Activated T-helper 17 cell treated with anti-CD3 and anti-CD28 coated beads, Interleukin-2, amount 50 U/mL, for 72 hours (primary cell): ENCODE data around the gene ZNF724. TPM values are rescaled to one million over a fixed set of nuclear protein-coding genes. Genes with fewer than 3 reads are reported as not detected.
"Not testable (repeated sequence)": the region's sequence is repeated elsewhere in the genome, so short reads cannot be mapped to it uniquely, and the experiment has no call there.

Source experiments
- ATAC-seq: fragments of 150-1000 bp; cut with Tn5 transposase; replicated peaks from 2 replicates; pipeline ENCODE4 v1.10.0; 2021; ENCODE audit warnings: mild to moderate bottlenecking, moderate library complexity
- H3K27ac Mint-ChIP-seq: one replicate; pipeline ENCODE4 v1.8.0; 2022; ENCODE audit warnings: mixed read lengths
- H3K27me3 Mint-ChIP-seq: one replicate; pipeline ENCODE4 v1.8.0; 2022; ENCODE audit warnings: mixed read lengths
- H3K36me3 Mint-ChIP-seq: one replicate; pipeline ENCODE4 v1.8.0; 2022; ENCODE audit warnings: low read depth, mild to moderate bottlenecking, mixed read lengths
- H3K4me1 Mint-ChIP-seq: one replicate; pipeline ENCODE4 v1.8.0; 2022; ENCODE audit warnings: mixed read lengths
- H3K4me3 Mint-ChIP-seq: one replicate; pipeline ENCODE4 v1.8.0; 2022; ENCODE audit warnings: mild to moderate bottlenecking, mixed read lengths
- H3K9me3 Mint-ChIP-seq: one replicate; pipeline ENCODE4 v1.8.0; 2022; ENCODE audit warnings: mixed read lengths
- total RNA-seq, 2 donors: library from RNA; stranded (reverse); gene quantifications; one replicate each; pipeline ENCODE4 v1.2.3, GENCODE V29; 2022

The ZNF724 gene
- total RNA-seq = 10 to 100 TPM; 11.8 to 12.5 TPM

DNA sequence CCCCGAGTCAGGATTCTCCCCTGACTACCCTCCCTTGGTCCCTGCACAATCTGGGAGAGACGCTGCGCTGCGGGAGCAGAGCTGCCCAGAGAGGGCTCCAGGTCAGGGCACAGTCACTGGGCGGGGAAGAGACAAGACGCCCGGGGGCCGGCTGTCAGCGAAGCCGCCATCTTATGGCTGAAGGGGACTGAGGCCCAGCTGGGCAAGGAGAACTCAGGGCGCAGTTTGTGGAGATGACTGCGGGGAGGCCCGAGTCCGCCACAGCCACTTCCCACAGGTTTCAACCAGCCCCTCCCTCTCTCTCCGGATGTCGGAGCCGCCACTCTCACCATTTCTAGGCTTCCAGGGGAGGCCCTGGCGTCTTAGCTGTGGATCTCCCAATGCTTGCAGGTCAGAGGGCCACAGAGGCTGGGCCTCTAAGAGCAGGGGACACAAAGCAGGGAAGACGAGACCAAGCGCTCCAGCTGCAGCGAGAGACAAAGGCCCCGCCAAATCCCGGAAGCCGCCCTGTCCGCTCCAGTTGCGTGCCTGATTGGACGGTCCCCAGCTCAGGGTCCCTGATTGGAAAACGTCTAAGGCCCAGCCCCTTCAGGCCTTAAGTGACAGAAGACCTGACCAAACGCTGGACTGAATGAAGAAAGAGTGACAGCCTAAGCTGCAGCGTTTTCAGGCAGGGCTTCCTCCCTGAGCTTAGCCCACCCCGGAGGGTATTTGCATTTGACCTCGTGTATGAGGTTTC, at the start of gene ZNF724:
ZNF724 (minus strand) TSS at position 484 of the 739 bp plus-strand sequence; CDS start at position 332, 152 bp downstream.
- Mint-ChIP-seq H3K36me3 (peaks cover 24% of the 10 kb centered on the region), H3K4me1 (no peaks in the 10 kb centered on the region), H3K9me3 (no peaks in the 10 kb centered on the region), H3K27ac (peak within 1 kb of the TSS; percentile 93), H3K27me3 (no peaks in the 10 kb centered on the region), H3K4me3 (peak within 1 kb of the TSS; percentile 93)
- peak; percentile 99 for ATAC-seq

DNA sequence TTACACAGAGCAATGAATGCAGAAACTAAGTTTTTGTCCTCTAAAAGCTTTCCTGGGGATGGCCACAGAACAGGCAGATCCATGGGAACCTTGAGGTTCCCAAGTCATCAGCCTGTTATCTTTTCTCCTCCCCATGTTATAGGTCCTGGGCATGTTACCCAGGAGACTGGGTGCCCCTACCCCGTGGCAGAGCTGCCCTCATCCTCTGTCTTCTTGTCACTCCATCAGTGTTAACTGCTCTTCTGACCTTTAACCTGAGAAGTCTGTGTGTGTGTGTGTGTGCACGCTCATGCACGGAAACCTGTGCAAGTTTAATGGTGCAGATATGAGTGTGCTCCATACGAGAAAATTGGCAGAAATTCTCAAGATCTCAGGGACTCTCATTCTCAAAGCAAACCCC, 43.9 kb upstream of the ZNF724 start:
- Mint-ChIP-seq H3K4me3 (no peak overlapping the region), H3K27me3 (no peaks in the 10 kb centered on the region), H3K36me3 (no peaks in the 10 kb centered on the region), H3K9me3 (no peaks in the 10 kb centered on the region), H3K4me1 (no peaks in the 10 kb centered on the region), H3K27ac (no peak overlapping the region)
- ATAC-seq = no peak

DNA sequence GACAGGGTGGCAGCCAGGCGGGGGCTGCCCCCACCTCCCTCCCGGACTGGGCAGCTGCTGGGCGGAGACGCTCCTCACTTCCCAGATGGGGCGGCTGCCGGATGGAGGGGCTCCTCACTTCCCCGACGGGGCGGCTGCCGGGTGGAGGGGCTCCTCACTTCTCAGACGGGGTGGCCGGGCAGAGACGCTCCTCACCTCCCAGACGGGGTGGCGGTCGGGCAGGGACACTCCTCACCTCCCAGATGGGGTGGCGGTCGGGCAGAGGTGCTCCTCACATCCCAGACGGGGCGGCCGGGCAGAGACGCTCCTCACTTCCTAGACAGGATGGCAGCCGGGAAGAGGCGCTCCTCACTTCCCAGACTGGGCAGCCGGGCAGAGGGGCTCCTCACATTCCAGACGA, 39.8 kb upstream of the ZNF724 start:
- not testable (repeated sequence) for ATAC-seq, H3K27me3 Mint-ChIP-seq, H3K27ac Mint-ChIP-seq, H3K4me3 Mint-ChIP-seq, H3K36me3 Mint-ChIP-seq, H3K9me3 Mint-ChIP-seq, H3K4me1 Mint-ChIP-seq

DNA sequence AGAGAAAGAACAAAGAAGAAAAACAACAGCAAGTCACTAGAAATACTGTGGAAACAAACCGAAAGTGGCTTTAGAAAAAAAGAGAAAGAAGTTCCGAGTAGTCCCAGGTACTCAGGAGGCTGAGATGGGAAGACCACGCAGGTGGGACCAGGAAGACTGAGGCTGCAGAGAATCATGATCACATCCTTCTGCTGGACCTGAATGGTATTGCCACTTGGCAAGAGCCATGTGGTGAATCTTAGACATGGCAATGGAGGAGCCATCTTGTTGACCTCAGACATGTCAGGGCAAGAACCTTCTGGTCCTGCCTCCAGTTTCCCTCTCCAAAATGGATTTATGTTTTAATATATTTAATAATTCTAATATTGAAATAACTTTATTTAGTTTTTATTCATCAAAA, 37.4 kb upstream of the ZNF724 start:
- no peaks in the 10 kb centered on the region for H3K36me3 Mint-ChIP-seq
- peaks cover 8% of the 10 kb centered on the region for H3K9me3 Mint-ChIP-seq
- no peak for ATAC-seq
- no peak overlapping the region for H3K27ac Mint-ChIP-seq
- no peak overlapping the region for H3K4me3 Mint-ChIP-seq
- peaks cover 4% of the 10 kb centered on the region for H3K4me1 Mint-ChIP-seq
- no peaks in the 10 kb centered on the region for H3K27me3 Mint-ChIP-seq

DNA sequence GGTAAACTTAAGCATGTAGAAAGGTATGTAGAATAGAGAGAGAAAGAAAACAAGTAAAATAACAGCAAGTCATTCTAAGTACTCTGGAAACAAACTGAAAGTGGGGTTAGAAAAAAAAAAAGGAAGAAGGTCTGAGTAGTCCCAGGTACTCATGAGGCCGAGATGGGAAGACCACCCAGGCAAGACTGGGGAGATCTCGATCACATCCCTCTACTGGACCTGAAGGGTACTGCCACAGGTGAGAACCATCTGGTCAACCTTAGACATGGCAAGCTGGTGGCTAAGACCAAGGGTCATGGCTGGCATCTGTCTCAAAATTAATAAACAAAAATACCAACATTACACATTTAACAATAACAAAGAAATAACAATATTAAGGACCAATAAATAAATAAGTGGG, 36.3 kb upstream of the ZNF724 start:
- H3K4me3 Mint-ChIP-seq = no peak overlapping the region
- no peaks in the 10 kb centered on the region for H3K27me3 Mint-ChIP-seq
- ATAC-seq = no peak
- H3K36me3 Mint-ChIP-seq = no peaks in the 10 kb centered on the region
- H3K27ac Mint-ChIP-seq = no peak overlapping the region
- peaks cover 8% of the 10 kb centered on the region for H3K9me3 Mint-ChIP-seq
- peaks cover 7% of the 10 kb centered on the region for H3K4me1 Mint-ChIP-seq

DNA sequence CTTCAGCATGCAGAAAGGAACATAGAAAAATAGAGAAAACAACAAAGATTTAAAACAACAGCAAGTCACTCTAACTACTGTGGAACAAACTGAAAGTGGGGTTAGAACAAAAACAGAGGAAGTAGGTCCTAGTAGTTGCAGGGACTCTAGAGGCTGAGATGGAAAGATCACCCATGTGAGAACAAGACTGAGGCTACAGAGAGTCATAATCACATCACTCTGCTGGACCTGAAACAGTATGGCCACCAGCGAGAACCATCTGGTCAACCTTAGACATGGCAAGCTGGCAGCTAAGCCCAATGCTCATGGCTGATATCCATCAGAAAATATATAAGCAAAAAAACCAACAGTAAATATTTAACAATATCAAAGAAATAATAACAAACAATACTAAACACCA, 35.8 kb upstream of the ZNF724 start:
- Mint-ChIP-seq H3K4me3 (no peak overlapping the region), H3K36me3 (no peaks in the 10 kb centered on the region), H3K27ac (no peak overlapping the region), H3K4me1 (peaks cover 7% of the 10 kb centered on the region), H3K27me3 (no peaks in the 10 kb centered on the region), H3K9me3 (peaks cover 8% of the 10 kb centered on the region)
- no peak for ATAC-seq

DNA sequence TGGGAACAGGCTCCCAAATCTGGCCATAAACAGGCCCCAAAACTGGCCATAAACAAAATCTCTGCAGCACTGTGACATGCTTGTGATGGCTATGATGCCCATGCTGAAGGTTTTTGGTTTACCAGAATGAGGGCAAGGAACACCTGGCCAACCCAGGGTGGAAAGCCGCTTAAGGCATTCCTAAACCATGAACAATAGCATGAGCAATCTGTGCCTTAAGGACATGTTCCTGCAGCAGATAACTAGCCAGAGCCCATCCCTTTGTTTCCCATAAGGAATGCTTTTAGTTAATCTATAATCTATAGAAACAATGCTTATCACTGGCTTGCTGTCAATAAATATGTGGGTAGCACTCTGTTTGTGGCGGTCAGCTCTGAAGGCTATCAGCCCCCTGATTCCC, 35.1 kb upstream of the ZNF724 start:
- H3K4me3 Mint-ChIP-seq, H3K9me3 Mint-ChIP-seq, H3K27me3 Mint-ChIP-seq, H3K27ac Mint-ChIP-seq, H3K36me3 Mint-ChIP-seq, ATAC-seq, H3K4me1 Mint-ChIP-seq: not testable (repeated sequence)

DNA sequence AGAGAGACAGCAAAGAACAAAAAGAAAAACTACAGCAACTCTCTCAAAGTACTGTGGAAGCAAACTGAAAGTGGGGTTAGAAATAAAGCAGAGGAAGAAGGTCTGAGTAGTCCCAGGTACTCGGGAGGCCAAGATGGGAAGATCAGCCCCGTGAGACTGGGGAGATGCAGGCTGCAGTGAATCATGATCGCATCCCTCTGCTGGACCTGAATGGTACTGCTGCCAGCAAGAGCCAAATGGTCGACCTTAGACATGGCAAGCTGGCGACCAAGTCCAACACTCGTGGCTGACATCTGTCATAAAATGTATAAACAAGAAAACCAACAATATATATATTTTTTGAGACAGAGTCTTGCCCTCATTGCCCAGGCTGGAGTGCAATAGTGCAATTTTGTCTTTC, 33.7 kb upstream of the ZNF724 start:
- Mint-ChIP-seq H3K9me3 (peaks cover 8% of the 10 kb centered on the region), H3K36me3 (no peaks in the 10 kb centered on the region), H3K27ac (no peak overlapping the region), H3K4me3 (no peak overlapping the region), H3K27me3 (no peaks in the 10 kb centered on the region), H3K4me1 (peaks cover 7% of the 10 kb centered on the region)
- peak; percentile 88 for ATAC-seq

DNA sequence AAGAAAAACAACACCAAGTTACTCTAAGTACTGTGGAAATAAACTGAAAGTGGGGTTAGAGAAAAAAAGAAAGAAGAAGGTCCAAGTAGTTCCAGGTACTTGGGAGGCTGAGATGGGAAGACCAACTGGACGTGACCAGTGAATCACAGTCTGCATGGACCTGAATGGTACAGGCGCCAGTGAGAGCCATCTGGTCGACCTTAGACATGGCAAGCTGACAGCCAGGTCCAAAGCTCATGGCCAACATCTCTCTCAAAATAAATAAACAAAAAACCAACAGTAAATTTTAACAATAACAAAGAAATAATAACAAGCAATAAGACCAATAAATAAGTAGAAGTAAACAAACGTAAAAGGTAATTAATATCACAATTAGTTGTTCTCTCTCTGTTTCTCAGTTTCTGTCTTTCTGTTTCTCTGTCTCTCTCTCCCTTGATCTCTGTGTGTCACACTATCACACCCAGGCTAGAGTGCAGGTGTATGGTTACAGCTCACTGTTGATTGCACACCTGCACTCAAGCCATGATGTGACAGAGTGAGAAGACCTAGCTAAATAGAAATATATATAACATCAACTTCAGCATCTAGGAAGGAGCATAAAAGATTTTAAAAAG, 31.6 kb upstream of the ZNF724 start:
- Mint-ChIP-seq H3K27ac (no peak overlapping the region), H3K9me3 (peaks cover 5% of the 10 kb centered on the region), H3K4me3 (no peak overlapping the region), H3K27me3 (no peaks in the 10 kb centered on the region), H3K4me1 (peaks cover 7% of the 10 kb centered on the region), H3K36me3 (no peaks in the 10 kb centered on the region)
- no peak for ATAC-seq

DNA sequence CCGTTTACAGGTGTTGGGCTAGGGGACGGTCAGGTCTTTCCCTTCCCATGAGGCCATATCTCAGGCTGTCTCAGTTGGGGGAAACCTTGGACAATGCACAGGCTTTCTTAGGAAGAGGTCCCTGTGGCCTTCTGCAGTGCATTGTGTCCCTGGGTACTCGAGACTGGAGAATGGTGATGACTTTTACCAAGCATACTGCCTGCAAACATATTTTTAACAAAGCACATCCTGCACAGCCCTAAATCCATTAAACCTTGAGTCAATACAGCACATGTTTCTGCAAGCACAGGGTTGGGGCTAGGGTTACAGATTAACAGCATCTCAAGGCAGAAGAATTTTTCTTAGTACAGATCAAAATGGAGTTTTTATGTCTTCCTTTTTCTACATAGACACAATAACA, 27.9 kb upstream of the ZNF724 start:
- H3K27ac Mint-ChIP-seq, ATAC-seq, H3K36me3 Mint-ChIP-seq, H3K27me3 Mint-ChIP-seq, H3K9me3 Mint-ChIP-seq, H3K4me3 Mint-ChIP-seq, H3K4me1 Mint-ChIP-seq: not testable (repeated sequence)

DNA sequence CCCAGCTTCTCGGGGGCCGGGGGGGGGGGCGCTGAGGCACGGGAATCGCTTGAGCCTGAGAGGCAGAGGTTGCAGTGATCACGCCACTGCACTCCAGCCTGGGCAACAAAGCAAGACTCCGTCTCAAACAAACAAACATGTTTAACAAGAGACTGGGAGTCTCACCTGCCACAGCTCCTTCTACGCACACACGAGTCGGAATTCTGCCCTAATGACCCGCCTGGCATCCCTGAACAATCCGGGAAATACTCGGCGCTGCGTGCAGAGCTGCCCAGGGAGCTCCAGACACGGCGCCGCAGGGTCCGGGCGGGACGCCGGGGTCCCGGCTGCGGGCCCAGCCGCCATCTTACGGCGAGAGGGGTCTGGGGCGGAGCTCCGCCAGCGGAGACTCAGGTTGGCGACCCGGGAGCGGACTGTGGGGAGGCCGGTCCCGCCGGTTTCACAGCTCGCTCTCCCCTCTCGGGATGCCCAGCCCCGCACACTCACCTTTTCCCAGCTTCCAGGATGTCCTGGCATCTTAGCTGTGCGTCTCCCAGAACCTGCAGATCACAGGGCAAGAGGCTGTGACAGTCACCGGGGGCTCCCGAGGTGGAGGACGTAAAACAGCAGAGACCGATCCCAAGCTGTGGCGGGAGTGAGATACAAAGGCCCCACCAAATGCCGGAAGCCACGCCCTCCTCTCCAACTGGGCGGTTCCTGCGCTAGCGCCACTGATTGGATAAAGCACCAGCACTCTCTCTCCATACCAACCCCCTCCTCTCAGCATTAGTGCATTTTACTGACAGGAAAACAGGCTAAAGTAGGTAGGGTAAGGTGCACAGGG, 23.6 kb upstream of the ZNF724 start:
- ATAC-seq = peak; percentile 100
- no peaks in the 10 kb centered on the region for H3K9me3 Mint-ChIP-seq
- H3K4me3 Mint-ChIP-seq = peak overlapping the region; percentile 92
- no peaks in the 10 kb centered on the region for H3K27me3 Mint-ChIP-seq
- peaks cover 8% of the 10 kb centered on the region for H3K4me1 Mint-ChIP-seq
- H3K27ac Mint-ChIP-seq = peak overlapping the region; percentile 88
- H3K36me3 Mint-ChIP-seq = peaks cover 43% of the 10 kb centered on the region

DNA sequence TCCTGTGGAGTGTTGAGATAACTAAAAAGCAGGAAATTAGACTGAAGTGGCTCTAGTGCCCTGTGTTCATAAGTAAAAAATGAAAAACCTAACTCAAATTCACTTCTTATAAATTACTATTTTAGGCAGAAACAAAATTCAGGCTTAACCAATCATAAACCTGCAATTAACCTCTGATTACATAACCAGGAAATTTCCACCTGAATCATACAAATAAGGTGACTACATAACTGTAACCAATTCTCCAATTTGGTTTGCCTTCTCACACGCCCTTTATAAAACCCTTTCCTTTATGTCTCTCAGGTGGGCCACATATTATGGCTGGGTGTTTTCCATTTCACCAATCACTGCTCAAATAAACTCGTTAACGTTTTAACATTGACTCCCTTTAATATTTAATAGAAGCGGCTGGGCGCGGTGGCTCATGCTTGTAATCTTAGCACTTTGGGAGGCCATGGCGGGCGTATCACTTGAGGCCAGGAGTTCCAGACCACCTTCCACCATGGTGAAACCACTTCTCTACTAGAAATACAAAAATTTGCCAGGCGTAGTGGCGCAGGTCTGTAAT, 22.9 kb upstream of the ZNF724 start:
- Mint-ChIP-seq H3K4me1 (peaks cover 8% of the 10 kb centered on the region), H3K9me3 (no peaks in the 10 kb centered on the region), H3K27me3 (no peaks in the 10 kb centered on the region), H3K4me3 (peak overlapping the region; percentile 92), H3K27ac (peak overlapping the region; percentile 81), H3K36me3 (peaks cover 50% of the 10 kb centered on the region)
- ATAC-seq = no peak

DNA sequence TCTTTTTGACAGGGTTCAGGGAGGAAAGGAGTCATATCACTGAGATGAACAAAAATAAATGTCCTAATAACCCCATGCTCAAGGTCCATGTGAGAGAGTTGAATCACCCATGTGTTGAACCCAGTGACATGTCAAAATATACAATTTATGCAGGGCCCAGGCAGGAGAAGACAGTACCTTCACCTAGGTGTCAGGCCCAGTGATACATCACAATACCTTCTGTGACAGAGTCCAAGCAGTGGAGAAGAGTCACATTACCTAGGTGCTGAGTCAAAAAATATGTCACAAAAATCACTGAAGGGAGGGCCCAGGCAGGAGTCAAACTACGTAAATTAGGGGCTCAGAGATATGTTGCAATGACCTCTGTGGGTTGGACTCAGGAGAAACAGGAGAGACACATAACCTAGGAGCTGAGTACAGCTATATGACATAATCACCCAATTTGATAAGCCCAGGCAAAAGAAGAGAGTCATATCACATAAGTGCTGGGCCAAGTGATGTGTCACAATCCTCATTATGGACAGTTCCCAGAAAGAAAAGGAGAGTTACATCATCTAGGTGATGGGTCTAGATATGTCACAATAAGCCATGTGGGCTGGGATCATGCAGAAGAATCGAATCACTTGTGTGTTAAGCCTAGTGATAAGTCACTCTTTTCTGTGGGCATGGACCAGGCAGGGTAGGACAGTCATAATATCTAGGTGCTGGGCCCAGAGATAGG, 13.8 kb upstream of the ZNF724 start:
- Mint-ChIP-seq H3K36me3 (peaks cover 70% of the 10 kb centered on the region), H3K27me3 (no peaks in the 10 kb centered on the region), H3K4me3 (no peak overlapping the region), H3K27ac (peak overlapping the region; percentile 47), H3K4me1 (peaks cover 11% of the 10 kb centered on the region), H3K9me3 (no peaks in the 10 kb centered on the region)
- peak; percentile 79 for ATAC-seq

DNA sequence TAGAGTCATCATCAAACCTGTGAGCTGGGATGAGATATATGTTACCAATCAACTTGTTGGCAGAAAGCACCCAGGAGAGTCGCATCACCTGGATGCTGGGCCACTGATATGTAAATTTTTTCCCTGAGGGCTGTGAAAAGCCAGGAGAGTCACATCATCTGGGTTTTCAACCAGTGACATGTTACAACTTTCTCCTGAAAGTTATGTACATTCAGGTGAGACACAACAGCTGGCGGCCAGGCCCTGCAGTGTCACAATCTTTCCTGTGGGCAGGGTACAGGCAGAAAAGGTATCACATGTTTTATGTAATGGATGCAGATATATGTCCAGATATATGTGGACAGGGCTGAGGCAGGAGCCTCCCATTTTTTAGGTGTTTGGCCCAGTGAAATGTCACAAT, 13.2 kb upstream of the ZNF724 start:
- Mint-ChIP-seq H3K27me3 (no peaks in the 10 kb centered on the region), H3K36me3 (peaks cover 69% of the 10 kb centered on the region), H3K4me1 (peaks cover 11% of the 10 kb centered on the region), H3K4me3 (no peak overlapping the region), H3K27ac (no peak overlapping the region), H3K9me3 (no peaks in the 10 kb centered on the region)
- ATAC-seq = no peak
